ENCODE results near the gene AHNAK. TPM values are rescaled to one million over a fixed set of nuclear protein-coding genes. Genes with fewer than 3 reads are reported as not detected.

Gene AHNAK
- total RNA-seq, 4 donors from 2014 or later: 1,348 to 2,181 (median 1,745) TPM

DNA sequence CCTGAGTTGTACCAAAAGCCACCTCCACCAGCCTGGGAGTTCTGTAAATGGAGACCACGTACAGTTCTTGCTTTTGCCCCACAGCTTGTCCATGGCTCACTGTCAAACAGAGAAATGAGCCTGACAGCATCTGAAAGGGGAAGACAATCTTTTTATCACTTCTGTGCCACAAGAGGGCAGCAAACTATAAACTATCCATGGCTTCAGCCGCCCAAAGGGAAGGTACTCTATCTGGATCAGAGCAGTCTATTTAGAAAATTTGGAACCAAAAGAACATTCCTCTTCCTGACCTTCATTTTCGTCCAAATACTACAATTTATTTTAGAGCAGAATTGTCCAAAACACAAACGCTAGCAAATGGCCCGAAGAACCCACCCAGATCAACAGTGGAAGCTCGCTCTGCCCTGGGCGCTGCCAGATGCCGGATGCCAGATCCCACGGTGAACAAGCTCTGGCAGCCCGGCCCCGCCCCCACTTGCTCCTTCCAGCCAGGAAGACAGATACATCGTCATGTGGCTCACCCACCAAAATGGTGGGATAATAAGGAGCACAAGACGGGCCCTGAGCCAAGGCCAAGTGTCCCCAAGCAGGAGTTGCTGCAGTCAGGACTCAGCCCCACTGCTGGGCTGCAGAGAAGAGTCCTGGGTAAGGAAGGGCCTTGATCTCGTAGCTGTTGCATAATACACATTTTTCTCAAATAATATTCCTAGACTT lies 151.6 kb downstream of the AHNAK start:
- Histone ChIP-seq H3K4me1 (peaks cover 10 to 58% (median 26%) of the 10 kb centered on the region in 3 donors), H3K27me3 (no peaks in the 10 kb centered on the region), H3K9me3 (no peaks in the 10 kb centered on the region), H3K4me3 (peak overlapping the region; percentile 10 to 46), H3K27ac (peak overlapping the region; percentile 34 to 85 (median 82)), H3K36me3 (no peaks in the 10 kb centered on the region)
- TF ChIP-seq, protein P1, sequence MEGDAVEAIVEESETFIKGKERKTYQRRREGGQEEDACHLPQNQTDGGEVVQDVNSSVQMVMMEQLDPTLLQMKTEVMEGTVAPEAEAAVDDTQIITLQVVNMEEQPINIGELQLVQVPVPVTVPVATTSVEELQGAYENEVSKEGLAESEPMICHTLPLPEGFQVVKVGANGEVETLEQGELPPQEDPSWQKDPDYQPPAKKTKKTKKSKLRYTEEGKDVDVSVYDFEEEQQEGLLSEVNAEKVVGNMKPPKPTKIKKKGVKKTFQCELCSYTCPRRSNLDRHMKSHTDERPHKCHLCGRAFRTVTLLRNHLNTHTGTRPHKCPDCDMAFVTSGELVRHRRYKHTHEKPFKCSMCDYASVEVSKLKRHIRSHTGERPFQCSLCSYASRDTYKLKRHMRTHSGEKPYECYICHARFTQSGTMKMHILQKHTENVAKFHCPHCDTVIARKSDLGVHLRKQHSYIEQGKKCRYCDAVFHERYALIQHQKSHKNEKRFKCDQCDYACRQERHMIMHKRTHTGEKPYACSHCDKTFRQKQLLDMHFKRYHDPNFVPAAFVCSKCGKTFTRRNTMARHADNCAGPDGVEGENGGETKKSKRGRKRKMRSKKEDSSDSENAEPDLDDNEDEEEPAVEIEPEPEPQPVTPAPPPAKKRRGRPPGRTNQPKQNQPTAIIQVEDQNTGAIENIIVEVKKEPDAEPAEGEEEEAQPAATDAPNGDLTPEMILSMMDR (IDR thresholded peaks at IDR 0.05): peak in 3 of 4 experiments; percentile 77 to 85 (median 84)
- no peak for TF ChIP-seq EP300 (IDR thresholded peaks at IDR 0.05)
- peak; percentile 51 for TF ChIP-seq POLR2AphosphoS5 (IDR thresholded peaks at IDR 0.05)
- TF ChIP-seq POLR2A (IDR thresholded peaks at IDR 0.05): no peak
- 0 to 8% methylated on average over 2 to 4 of the region's 14 CpGs for WGBS, 2 donors (ENCODE audit: low coverage in 1 of 2)
- peak; percentile 84 for ATAC-seq

DNA sequence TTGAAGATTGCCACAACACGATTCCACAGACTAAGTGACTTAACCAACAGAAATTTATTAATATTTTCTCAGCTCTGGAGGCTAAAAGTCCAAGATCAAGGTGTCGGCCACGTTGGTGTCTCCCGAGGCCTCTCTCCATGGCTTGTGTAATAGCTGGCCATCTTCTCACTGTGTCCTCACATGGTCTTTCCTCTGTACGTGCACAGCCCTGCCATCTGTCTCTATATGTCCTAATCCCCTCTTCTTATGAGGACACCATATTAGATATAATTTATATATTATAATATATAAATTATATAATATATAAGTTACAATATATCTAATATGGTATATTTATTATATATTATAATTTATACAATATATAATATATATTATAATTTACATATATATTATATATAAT lies 152.9 kb downstream of the AHNAK start:
- no peaks in the 10 kb centered on the region for H3K27me3 ChIP-seq
- no peak for ATAC-seq
- no peaks in the 10 kb centered on the region for H3K36me3 ChIP-seq
- no peak for TF ChIP-seq POLR2AphosphoS5 (IDR thresholded peaks at IDR 0.05)
- no peak for TF ChIP-seq EP300 (IDR thresholded peaks at IDR 0.05)
- TF ChIP-seq, protein P1 (IDR thresholded peaks at IDR 0.05): no peak
- TF ChIP-seq POLR2A (IDR thresholded peaks at IDR 0.05): no peak
- H3K4me3 ChIP-seq: no peak overlapping the region
- H3K4me1 ChIP-seq: peaks cover 3 to 45% (median 13%) of the 10 kb centered on the region in 3 donors
- H3K9me3 ChIP-seq: no peaks in the 10 kb centered on the region
- WGBS, 2 donors (ENCODE audit: low coverage in 1 of 2): 44 to 55% methylated on average over 5 of the region's 5 CpGs
- H3K27ac ChIP-seq: no peak overlapping the region

DNA sequence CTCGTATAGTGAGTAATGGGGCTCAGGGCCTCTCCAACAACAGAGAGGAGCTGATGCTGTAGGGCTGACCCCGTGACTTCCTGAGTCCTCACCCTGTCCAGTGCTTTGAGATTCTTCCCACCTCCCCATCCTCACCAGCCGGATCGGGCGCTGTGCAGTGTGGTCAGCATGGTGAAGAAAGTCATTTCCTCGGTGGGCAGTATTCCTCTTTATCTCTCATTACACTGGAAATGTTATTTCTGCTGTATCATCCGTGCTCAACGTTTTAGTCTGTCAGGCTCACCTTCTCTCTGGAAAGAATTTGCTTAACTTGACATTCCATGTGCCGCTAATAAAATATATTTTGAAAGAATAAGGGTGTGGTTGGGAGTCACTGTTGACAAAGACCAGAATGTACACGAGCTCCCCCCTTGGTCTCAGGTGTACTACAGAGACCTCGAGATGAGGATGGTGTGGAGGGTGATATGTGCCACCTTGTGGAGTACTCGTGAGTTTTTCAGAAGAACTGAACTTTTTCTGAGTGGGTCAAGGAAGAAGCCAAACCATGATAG lies 153.5 kb downstream of the AHNAK start:
- no peak overlapping the region for H3K4me3 ChIP-seq
- TF ChIP-seq, protein P1 (IDR thresholded peaks at IDR 0.05): no peak
- TF ChIP-seq EP300 (IDR thresholded peaks at IDR 0.05) (no peak), POLR2AphosphoS5 (IDR thresholded peaks at IDR 0.05) (no peak), POLR2A (IDR thresholded peaks at IDR 0.05) (no peak)
- 25 to 46% methylated on average over 6 to 10 of the region's 12 CpGs for WGBS, 2 donors (ENCODE audit: low coverage in 1 of 2)
- H3K9me3 ChIP-seq: no peaks in the 10 kb centered on the region
- H3K27me3 ChIP-seq: no peaks in the 10 kb centered on the region
- H3K4me1 ChIP-seq: peaks cover 0 to 39% (median 7%) of the 10 kb centered on the region in 3 donors
- no peaks in the 10 kb centered on the region for H3K36me3 ChIP-seq
- ATAC-seq: no peak
- no peak overlapping the region for H3K27ac ChIP-seq

- H3K36me3 ChIP-seq: no peaks in the 10 kb centered on the region
- H3K27ac ChIP-seq: no peak overlapping the region
- no peaks in the 10 kb centered on the region for H3K9me3 ChIP-seq
- TF ChIP-seq POLR2AphosphoS5 (IDR thresholded peaks at IDR 0.05): no peak
- TF ChIP-seq, protein P1 (IDR thresholded peaks at IDR 0.05): no peak
- no peak for TF ChIP-seq EP300 (IDR thresholded peaks at IDR 0.05)
- no peak for TF ChIP-seq POLR2A (IDR thresholded peaks at IDR 0.05)
- WGBS, 2 donors (ENCODE audit: low coverage in 1 of 2): 50 to 59% methylated on average over 1 to 3 of the region's 3 CpGs
- H3K27me3 ChIP-seq: no peaks in the 10 kb centered on the region
- H3K4me3 ChIP-seq: no peak overlapping the region
- peaks cover 0 to 33% (median 4%) of the 10 kb centered on the region in 3 donors for H3K4me1 ChIP-seq
- no peak for ATAC-seq
These were observed 154.1 kb downstream of the AHNAK start for GRCh38 chr11:62392506-62392905.

Data from gastroesophageal sphincter (tissue), 4 donors.